ENCODE results near the gene PPA1. TPM values are rescaled to one million over a fixed set of nuclear protein-coding genes. Genes with fewer than 3 reads are reported as not detected.

PPA1 gene
- total RNA-seq, 1 experiment from 2014 or later, result 351 TPM

DNA sequence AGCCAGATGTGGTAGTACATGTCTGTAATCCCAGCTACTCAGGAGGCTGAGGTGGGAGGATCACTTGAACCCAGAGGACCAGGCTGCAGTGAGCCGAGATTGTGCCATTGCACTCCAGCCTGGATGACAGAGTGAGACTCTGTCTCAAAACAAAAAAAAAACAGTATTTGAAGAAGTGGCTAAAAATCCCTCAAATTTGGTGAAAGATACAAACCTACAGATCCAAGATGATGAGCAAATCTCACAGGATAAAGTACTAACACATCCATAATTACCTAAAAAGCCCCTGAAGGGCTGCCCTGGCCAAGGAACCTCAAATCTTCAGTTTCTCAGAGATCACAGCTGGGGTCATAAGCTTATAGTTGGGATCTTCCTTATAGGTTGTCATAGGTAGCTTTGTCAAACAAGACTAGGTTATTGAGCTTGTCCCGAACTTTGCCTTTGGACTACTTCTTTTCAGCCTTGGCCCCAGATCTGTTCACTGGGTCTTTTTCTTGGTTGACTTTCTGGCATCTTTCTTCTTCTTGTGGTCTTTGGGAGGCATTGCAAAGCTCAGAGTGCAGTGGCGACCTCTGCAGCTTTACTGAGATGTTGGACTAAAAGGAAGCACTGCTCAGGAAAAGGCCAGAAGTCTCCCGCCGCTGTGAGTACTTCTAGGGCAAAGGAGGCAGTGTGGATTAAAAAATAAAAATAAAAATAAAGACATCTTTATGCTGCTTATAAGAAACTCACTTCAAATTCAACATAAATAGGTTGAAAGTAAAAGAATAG is 34.3 kb downstream of the PPA1 start:
- no peak for TF ChIP-seq EZH2 (IDR thresholded peaks at IDR 0.05; ENCODE audit: borderline replicate concordance, low read depth, low read length, poor library complexity, severe bottlenecking)
- TF ChIP-seq, protein P1, sequence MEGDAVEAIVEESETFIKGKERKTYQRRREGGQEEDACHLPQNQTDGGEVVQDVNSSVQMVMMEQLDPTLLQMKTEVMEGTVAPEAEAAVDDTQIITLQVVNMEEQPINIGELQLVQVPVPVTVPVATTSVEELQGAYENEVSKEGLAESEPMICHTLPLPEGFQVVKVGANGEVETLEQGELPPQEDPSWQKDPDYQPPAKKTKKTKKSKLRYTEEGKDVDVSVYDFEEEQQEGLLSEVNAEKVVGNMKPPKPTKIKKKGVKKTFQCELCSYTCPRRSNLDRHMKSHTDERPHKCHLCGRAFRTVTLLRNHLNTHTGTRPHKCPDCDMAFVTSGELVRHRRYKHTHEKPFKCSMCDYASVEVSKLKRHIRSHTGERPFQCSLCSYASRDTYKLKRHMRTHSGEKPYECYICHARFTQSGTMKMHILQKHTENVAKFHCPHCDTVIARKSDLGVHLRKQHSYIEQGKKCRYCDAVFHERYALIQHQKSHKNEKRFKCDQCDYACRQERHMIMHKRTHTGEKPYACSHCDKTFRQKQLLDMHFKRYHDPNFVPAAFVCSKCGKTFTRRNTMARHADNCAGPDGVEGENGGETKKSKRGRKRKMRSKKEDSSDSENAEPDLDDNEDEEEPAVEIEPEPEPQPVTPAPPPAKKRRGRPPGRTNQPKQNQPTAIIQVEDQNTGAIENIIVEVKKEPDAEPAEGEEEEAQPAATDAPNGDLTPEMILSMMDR (conservative IDR thresholded peaks at IDR 0.05; ENCODE audit: low read depth, low read length), result no peak
- Histone ChIP-seq H3K4me1 (ENCODE audit: insufficient read depth, low read length, poor library complexity, severe bottlenecking) (no peaks in the 10 kb centered on the region), H3K4me3 (ENCODE audit: low read depth, low read length, poor library complexity, severe bottlenecking) (no peak overlapping the region), H3K9me3 (ENCODE audit: low read depth, low read length, poor library complexity, severe bottlenecking) (no peaks in the 10 kb centered on the region), H3K27ac (ENCODE audit: low read depth, low read length, poor library complexity, severe bottlenecking) (no peak overlapping the region), H3K27me3 (replicated peaks; ENCODE audit: insufficient read depth, low read depth, low read length, poor library complexity) (no peaks in the 10 kb centered on the region), H3K36me3 (ENCODE audit: insufficient read depth, low read length, poor library complexity, severe bottlenecking) (peaks cover 64% of the 10 kb centered on the region)
- BruUV-seq (replicated peaks), result no TSS peak
- intact Hi-C loops (cut with micrococcal nuclease; ENCODE audit: unreplicated experiment), result no loop called here
- no peak for DNase-seq (ENCODE audit: low spot score)
- CTCF ChIA-PET, result no interaction called here
- POLR2A ChIA-PET (ENCODE audit: low non-redundant PET), result no interaction called here

- intact Hi-C loops (cut with micrococcal nuclease; ENCODE audit: unreplicated experiment), result no loop called here
- H3K9me3 ChIP-seq (ENCODE audit: low read depth, low read length, poor library complexity, severe bottlenecking), result no peaks in the 10 kb centered on the region
- no peaks in the 10 kb centered on the region for H3K27me3 ChIP-seq (replicated peaks; ENCODE audit: insufficient read depth, low read depth, low read length, poor library complexity)
Measured at GRCh38 chr10:70197235-70197945, 35.8 kb downstream of the PPA1 start.

GRCh38 chr10:70193391-70193844 is 39.8 kb downstream of the PPA1 start:
- BruUV-seq (replicated peaks), result no TSS peak
- Histone ChIP-seq H3K9me3 (ENCODE audit: low read depth, low read length, poor library complexity, severe bottlenecking) (no peaks in the 10 kb centered on the region), H3K4me3 (ENCODE audit: low read depth, low read length, poor library complexity, severe bottlenecking) (no peak overlapping the region), H3K27me3 (replicated peaks; ENCODE audit: insufficient read depth, low read depth, low read length, poor library complexity) (no peaks in the 10 kb centered on the region), H3K36me3 (ENCODE audit: insufficient read depth, low read length, poor library complexity, severe bottlenecking) (peaks cover 9% of the 10 kb centered on the region), H3K27ac (ENCODE audit: low read depth, low read length, poor library complexity, severe bottlenecking) (no peak overlapping the region), H3K4me1 (ENCODE audit: insufficient read depth, low read length, poor library complexity, severe bottlenecking) (peaks cover 22% of the 10 kb centered on the region)
- ChIA-PET POLR2A (ENCODE audit: low non-redundant PET) (no interaction called here), CTCF (no interaction called here)
- TF ChIP-seq, protein P1 (conservative IDR thresholded peaks at IDR 0.05; ENCODE audit: low read depth, low read length), result no peak
- TF ChIP-seq EZH2 (IDR thresholded peaks at IDR 0.05; ENCODE audit: borderline replicate concordance, low read depth, low read length, poor library complexity, severe bottlenecking), result no peak
- intact Hi-C loops (cut with micrococcal nuclease; ENCODE audit: unreplicated experiment), result no loop called here
- no peak for DNase-seq (ENCODE audit: low spot score)

More at GRCh38 chr10:70197235-70197945, 35.8 kb downstream of the PPA1 start:
- DNase-seq (ENCODE audit: low spot score), result no peak
- H3K4me3 ChIP-seq (ENCODE audit: low read depth, low read length, poor library complexity, severe bottlenecking), result no peak overlapping the region
- BruUV-seq (replicated peaks), result no TSS peak
- peaks cover 49% of the 10 kb centered on the region for H3K36me3 ChIP-seq (ENCODE audit: insufficient read depth, low read length, poor library complexity, severe bottlenecking)
- CTCF ChIA-PET, result no interaction called here
- no peak overlapping the region for H3K27ac ChIP-seq (ENCODE audit: low read depth, low read length, poor library complexity, severe bottlenecking)
- H3K4me1 ChIP-seq (ENCODE audit: insufficient read depth, low read length, poor library complexity, severe bottlenecking), result peaks cover 1% of the 10 kb centered on the region
- TF ChIP-seq EZH2 (IDR thresholded peaks at IDR 0.05; ENCODE audit: borderline replicate concordance, low read depth, low read length, poor library complexity, severe bottlenecking), result no peak
- TF ChIP-seq, protein P1 (conservative IDR thresholded peaks at IDR 0.05; ENCODE audit: low read depth, low read length), result no peak
- POLR2A ChIA-PET (ENCODE audit: low non-redundant PET), result interaction anchor here (0.7 kb wide), 1 partner anchor 499 kb away, joined by 4 read pairs; no protein-coding TSS in a partner anchor

Measured in A673 (cell line).